ENCODE data around the gene ACYP2.
"Not testable (repeated sequence)": the region's sequence is repeated elsewhere in the genome, so short reads cannot be mapped to it uniquely, and the experiment has no call there.

Gene ACYP2

GRCh38 chr2:54233832-54234649, 118.6 kb downstream of the ACYP2 start:
- DNase-seq, result no peak

GRCh38 chr2:54237428-54237827, 122.0 kb downstream of the ACYP2 start:
- DNase-seq, result no peak

- DNase-seq, result no peak
These were observed 124.0 kb downstream of the ACYP2 start for GRCh38 chr2:54239427-54239826.

- DNase-seq, result no peak
These were observed 125.4 kb downstream of the ACYP2 start for GRCh38 chr2:54240515-54241469.

GRCh38 chr2:54247115-54247514, 131.7 kb downstream of the ACYP2 start:
- DNase-seq, result no peak

GRCh38 chr2:54249629-54250028, 134.2 kb downstream of the ACYP2 start:
- DNase-seq, result no peak

- no peak for DNase-seq
These were observed 138.8 kb downstream of the ACYP2 start for GRCh38 chr2:54254180-54254579.

GRCh38 chr2:54255230-54256090, 140.0 kb downstream of the ACYP2 start:
- no peak for DNase-seq

GRCh38 chr2:54256091-54256694, 140.8 kb downstream of the ACYP2 start, which contains the start of gene TSPYL6:
TSPYL6 (minus strand) TSS chr2:54256229; CDS start chr2:54256151, 78 bp downstream.
- DNase-seq, result no peak

- DNase-seq, result no peak
These were observed 142.8 kb downstream of the ACYP2 start for GRCh38 chr2:54258166-54258565.

GRCh38 chr2:54259413-54260240, 144.2 kb downstream of the ACYP2 start:
- DNase-seq, result no peak

- DNase-seq, result no peak
These were observed 144.8 kb downstream of the ACYP2 start for GRCh38 chr2:54260241-54260595.

GRCh38 chr2:54261537-54261936, 146.1 kb downstream of the ACYP2 start:
- no peak for DNase-seq

- DNase-seq, result no peak
These were observed 146.8 kb downstream of the ACYP2 start for GRCh38 chr2:54262015-54262765.

- not testable (repeated sequence) for DNase-seq
These were observed 149.7 kb downstream of the ACYP2 start for GRCh38 chr2:54265081-54265480.

- no peak for DNase-seq
These were observed 152.2 kb downstream of the ACYP2 start for GRCh38 chr2:54267577-54267976.

- DNase-seq, result no peak
These were observed 155.8 kb downstream of the ACYP2 start for GRCh38 chr2:54271189-54271588.

- DNase-seq, result no peak
These were observed 156.6 kb downstream of the ACYP2 start for GRCh38 chr2:54271843-54272627.

- no peak for DNase-seq
These were observed 159.4 kb downstream of the ACYP2 start for GRCh38 chr2:54274781-54275242.

GRCh38 chr2:54275541-54275940, 160.1 kb downstream of the ACYP2 start:
- DNase-seq, result no peak

All from NCI-H1092 (cell line).